ENCODE results near the gene IRF7.

Gene IRF7

DNA sequence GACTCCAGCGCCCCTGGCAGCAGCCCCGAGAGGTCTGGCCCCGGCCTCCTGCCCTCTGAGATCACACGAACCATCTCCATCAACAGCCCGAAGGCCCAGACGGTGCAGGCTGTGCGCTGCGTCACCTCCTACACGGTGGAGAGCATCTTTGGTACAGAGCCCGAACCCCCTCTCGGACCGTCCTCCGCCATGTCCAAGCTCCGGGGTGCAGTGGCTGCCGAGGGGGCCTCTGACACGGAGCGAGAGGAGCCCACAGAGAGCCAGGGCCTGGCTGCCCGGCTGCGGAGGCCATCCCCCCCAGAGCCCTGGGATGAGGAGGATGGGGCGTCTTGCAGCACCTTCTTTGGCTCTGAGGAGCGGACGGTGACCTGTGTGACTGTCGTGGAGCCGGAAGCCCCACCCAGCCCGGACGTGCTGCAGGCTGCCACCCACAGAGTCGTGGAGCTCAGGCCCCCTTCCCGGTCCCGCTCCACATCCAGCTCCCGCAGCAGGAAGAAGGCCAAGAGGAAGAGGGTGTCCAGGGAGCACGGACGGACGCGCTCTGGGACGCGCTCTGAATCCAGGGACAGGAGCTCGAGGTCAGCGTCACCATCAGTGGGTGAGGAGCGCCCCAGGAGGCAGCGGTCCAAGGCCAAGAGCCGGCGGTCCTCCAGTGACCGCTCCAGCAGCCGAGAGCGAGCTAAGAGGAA lies 7.6 kb downstream of the IRF7 start:
- no peak for DNase-seq

DNA sequence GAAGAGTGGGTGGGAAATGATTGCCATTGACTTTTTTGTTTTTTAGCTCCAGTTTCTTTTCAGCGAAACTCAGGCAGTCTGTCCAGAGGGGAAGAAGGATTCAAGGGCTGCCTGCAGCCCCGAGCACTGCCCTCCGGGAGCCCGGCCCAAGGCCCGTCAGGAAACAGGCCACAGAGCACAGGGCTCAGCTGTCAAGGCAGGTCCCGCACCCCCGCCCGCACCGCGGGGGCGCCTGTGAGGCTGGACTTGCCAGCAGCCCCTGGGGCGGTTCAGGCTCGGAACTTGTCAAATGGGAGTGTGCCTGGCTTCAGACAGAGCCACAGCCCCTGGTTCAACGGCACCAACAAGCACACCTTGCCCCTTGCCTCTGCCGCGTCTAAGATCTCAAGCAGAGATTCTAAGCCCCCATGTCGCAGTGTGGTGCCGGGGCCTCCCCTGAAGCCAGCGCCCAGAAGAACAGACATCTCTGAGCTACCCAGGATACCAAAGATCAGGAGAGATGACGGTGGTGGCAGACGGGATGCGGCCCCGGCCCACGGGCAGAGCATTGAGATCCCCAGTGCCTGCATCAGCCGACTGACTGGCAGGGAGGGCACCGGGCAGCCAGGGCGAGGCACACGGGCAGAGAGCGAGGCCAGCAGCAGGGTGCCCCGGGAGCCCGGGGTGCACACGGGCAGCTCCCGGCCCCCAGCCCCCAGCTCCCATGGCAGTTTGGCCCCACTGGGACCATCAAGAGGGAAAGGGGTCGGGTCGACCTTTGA lies 8.6 kb downstream of the IRF7 start:
- no peak for DNase-seq

DNA sequence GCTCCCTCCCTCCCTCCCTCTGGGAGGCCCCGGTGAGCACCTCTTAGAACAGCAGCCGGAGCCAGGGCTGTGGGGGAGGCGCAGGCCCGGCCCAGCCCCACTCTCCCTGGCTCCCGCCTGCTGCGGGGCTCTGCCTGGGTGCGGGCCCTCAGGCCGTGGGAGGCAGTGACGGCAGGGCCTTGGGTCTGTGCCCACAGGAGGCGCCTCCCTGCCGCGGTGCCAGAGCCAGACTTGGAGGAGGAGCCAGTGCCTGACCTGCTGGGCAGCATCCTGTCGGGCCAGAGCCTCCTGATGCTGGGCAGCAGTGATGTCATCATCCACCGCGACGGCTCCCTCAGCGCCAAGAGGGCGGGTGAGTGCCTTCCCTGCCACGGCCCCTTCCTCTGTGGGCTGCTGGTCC lies 9.5 kb downstream of the IRF7 start:
- no peak for DNase-seq

DNA sequence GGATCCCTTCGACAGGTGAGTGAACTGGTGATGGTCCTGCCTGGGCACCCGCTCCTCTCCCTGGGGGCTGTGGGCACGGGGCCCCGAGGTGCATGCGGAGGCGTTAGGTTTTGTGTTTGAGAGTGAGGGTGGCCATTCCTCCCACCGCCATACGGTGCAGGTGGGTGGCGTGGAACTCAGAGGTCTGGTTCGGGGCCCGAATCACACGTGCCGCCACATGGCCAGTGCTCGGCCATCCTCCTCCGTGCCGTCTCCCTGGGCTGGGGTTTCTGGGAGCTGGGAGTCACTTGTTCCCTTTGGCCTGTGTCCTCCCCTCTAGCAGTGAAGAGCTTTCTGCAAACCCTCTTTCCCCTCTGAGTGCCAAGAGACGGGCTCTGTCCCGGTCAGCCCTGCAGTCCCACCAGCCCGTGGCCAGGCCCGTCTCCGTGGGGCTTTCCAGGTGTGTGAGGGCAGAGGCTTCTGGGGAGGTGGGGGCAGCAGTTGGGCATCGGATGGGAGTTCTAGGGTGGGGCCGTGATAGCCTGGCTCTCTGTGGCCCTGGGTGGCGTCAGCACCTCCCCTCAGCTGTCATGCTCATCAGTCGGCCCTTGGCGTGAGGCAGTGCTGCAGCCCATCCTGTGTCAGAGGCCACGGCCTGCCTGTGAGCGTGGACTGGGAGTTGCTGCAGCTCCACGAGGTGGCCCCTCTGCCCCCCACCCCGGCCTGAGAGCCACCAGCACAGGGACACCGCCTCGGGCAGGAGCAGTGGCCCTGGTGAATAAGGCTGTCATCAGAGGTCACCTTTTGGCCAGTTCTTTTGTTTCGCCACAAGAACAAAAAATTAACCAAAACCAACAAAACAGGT lies 10.2 kb downstream of the IRF7 start:
- no peak for DNase-seq

DNA sequence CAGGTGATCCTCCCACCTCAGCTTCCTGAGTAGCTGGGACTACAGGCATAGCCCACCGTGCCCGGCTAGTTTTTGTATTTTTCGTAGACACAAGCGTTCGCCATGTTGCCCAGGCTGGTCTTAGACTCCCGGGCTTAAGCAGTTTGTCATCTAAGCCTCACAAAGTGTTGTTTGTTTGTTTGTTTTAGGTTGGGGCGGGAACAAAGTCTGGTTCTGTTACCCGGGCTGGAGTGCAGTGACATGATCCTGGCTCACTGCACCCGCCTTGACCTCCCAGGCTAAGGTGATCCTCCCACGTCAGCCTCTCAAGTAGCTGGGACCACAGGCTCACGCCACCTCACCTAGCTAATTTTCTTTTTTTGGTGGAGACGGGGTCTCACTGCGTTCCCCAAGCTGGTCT lies 12.6 kb downstream of the IRF7 start:
- no peak for DNase-seq

DNA sequence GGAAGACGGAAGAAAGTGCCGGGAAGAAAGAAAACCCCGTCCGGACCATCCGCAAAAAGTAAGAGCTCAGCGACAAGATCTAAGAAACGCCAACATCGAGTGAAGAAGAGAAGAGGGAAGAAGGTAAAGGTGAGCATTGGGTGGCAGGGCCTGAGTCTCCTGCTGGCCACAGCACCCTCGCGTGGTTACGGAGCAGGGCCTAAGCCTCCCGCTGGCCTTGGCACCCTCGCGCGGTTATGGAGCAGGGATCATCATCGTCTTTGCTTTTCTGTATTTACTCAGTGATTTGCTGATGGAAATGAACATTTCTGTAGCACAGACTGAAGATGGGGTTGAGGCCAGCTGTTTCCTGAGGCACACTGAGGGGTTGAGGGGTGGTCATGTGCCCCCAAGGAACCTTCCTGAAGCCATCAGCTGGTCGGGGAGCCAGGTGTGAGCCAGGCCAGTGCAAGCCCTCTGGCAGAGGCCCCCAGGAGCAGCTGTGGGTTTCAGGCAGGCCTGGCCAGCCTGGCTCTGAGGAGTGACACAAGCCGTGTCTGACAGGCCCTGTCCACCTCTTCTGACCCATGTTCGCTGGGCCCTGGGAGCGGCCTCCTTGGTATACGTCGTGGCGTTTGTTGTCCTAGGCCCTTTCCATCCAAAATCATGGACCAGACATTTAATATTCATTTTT lies 14.0 kb downstream of the IRF7 start:
- DNase-seq = no peak

DNA sequence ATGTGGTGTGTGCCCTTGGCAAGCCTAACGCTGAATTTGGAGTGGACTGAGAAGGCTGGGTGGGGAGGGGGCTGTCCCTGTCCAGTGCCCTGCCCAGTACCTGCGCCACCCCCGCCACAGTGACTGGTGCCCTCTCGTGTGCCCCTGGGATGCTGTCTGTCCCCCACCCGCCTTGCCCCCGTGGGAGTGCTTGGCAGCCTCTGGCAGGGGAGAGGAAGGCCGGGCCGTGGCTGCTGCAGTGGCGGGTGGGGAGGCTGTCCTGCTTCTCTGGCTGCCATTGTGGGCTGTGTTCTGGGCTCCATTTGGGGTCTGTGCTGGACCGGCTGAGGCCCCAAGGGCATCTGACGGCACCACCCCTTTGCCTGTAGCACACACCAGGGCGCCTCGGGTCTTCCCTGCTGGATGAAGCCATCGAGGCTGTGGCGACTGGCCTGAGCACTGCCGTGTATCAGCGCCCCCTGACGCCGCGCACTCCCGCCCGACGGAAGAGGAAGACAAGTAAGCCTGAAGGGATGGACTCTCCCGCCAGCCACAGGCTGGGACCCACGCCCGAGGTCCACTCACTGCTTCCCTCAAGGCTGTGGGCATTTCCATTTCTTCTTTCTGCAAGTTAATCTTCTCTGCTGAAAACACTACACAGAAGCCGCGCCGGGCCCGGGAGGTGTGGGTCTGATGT lies 17.6 kb downstream of the IRF7 start:
- no peak for DNase-seq

DNA sequence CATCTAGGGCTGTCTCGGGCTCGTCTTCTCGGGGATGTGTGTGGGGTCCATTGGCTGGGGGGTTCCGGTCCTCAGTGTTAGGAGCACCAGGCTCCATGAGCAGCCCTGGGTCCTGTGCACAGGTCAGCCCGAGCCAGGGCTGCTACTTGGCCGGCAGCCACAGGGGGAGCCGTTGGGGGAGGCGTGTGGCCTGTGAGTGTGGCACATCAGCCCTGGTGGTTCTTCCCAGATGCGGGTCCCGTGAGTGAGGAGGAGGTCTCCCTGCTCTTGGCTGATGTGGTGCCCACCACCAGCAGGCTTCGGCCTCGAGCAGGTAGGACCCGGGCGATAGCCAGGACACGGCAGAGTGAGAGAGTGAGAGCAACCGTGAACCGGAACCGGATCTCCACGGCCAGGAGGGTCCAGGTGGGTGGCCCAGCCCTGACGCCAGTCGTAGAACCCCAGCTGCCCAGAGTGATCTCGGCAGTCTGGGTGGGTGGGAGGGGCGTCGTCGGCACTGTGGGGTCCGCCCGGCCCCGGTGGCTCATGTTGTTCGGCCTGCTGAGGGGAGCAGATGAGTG lies 18.5 kb downstream of the IRF7 start:
- DNase-seq = no peak

DNA sequence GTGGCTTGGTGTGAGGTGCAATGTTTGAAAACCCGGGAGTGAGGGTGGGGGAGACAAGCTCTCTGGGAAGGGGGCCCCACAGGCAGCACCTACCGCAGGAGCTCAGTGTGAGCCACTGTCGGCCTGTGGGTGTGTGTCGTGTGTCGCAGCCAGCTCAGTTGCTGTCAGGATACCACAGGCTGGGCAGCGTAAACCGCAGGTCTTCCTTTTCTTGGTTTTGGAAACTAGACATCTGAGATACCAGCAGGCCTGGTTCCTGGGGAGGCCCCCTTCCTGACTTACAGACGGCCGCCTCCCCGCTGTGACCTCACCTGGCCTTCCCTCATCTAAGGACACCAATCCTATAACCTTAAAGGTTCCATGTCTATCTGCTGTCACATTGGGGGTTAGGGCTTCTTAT lies 19.4 kb downstream of the IRF7 start:
- no peak for DNase-seq

DNA sequence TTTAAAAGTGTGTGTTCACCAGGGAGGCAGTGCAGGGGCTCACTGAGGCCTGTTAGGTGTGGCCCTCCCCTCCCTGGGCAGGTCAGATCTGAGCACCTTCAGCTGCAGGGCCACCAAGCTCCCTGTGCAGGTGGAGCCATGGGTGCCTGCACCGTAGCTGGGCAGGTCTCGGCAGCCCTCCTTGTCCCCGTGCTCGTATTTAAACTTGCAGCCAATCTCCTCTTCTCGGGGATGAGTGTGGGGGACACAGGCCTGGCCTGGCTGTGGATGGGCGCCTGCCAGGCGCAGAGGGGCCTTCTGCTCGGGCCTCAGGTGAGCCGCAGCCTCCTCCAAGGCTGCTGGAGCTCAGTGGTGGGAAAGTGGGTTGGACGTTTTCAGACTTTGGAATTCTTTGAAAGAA lies 20.4 kb downstream of the IRF7 start:
- DNase-seq = no peak

DNA sequence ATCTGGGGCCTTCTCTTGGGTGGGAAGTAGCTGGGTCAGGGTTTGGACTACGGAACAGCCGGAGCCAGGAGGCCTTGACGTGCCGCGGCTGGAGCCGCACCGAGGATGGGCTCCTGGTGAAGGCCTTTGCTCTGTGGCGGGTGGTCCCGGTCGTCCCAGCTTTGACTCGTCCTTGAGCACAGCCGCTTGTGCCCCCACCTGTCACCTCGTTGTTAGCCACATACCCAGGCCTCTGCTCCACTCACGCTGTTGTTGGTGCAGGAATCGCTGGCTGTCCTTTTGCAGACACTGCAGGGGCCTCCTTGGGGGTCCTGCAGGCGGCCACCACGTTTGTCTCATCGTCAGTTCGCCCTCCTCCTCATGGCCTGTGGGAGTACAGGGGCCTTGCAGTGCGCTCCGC lies 22.4 kb downstream of the IRF7 start:
- DNase-seq = no peak

DNA sequence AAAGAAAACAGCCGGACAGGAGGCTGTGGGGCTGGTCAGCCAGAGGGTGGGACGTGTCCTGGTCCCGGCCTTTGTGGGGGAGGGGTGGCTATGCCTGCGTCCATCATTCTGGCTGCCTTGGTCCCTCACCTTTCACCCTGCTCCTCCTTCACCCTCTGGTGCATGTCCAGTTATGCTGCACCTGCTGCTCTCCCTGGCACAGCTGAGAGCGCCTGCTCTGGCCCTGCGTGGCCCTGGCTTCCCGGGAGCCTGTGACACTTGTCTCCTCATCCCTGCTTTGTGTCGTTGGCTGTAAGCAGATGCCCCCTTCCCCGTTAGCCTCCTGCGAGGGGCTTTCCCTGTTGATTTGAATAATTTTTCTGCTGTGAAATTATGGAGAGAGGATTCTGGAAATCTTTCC lies 22.8 kb downstream of the IRF7 start:
- DNase-seq = no peak

DNA sequence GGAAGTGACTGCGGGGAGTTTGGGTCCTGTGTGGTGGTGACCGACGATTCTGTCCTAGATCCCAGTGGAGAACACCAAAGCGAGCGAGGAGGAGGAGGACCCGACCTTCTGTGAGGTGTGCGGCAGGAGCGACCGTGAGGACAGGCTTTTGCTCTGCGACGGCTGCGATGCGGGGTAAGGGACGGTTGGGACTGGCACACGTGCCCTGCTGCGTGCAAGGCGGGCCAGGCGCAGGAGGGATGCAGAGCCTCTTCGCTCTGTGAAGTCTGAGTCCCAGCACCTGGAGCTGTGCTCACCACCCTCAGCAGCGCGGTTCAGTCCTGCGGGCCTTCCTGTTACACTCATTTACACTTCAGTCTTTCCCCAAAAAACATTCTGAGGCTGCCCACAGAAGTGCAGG lies 23.2 kb downstream of the IRF7 start:
- no peak for DNase-seq

DNA sequence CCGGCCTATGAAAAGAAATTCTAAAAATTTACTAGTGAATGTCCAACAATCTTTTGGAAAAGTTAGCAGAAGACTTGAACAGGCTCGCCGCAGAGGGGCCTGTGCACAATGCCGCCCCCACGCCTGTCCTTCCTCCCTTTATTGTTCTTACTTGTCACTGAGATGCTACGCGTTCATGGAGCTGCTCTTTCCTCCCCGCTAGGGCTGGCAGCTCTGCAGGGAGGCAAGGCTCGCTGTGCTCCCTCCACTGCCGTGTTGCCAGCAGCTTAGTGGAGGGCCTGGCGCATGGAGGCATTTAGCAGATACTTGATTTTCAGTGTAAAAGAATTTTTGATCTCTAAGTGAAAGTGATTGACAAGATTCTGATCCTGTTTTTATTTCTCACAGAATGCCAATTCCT lies 24.8 kb downstream of the IRF7 start:
- no peak for DNase-seq

DNA sequence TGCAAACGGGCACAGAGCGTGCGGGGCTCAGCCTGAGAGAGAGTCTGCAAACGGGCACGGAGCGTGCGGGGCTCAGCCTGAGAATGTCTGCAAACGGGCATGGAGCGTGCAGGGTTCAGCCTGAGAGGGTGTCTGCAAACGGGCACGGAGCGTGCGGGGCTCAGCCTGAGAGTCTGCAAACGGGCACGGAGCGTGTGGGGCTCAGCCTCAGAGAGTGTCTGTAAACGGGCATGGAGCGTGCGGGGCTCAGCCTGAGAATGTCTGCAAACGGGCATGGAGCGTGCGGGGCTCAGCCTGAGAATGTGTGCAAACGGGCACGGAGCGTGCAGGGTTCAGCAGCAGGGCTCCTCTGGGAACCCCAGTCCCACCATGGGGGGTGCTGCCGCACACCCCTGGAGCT lies 26.0 kb downstream of the IRF7 start:
- DNase-seq = no peak

DNA sequence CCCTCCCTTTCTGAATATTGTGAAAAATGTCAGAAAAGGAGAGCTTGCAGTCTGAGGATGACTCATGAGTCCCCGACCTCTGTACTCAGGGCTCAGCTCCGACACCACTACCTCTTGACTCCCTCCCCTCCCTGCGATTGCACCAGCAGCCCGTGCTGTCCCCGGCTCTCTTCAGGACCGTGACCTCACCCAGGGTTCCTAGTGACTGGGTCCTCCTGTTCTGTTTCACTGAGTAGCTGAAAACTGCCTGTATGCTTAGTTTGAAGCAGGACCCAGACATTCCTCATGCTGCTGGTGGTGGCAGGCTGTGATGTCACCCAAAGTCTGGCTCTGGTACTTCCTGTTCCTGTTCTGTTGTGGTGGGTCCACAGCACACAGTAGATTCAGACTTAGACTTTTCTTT lies 27.8 kb downstream of the IRF7 start:
- peak; percentile 77 for DNase-seq

DNA sequence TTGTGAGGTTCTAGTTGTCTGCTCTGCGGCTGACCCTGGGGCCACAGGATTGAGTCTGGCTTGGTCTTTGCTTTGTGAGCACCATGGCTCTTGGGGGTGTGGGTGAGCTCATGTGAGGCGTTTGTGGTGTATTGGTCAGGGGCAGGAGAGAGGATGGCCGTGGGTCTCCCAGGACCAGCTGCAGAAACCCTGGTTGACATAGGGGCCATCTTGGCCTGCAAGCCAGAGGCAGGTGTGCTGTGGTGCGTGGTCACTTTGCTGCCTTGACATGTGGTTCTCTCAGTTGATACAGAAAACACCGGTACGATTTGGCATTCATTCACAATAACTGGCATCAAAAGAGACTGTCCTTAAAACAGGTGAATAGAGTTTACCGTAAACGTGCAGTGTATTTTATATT lies 28.2 kb downstream of the IRF7 start:
- no peak for DNase-seq

DNA sequence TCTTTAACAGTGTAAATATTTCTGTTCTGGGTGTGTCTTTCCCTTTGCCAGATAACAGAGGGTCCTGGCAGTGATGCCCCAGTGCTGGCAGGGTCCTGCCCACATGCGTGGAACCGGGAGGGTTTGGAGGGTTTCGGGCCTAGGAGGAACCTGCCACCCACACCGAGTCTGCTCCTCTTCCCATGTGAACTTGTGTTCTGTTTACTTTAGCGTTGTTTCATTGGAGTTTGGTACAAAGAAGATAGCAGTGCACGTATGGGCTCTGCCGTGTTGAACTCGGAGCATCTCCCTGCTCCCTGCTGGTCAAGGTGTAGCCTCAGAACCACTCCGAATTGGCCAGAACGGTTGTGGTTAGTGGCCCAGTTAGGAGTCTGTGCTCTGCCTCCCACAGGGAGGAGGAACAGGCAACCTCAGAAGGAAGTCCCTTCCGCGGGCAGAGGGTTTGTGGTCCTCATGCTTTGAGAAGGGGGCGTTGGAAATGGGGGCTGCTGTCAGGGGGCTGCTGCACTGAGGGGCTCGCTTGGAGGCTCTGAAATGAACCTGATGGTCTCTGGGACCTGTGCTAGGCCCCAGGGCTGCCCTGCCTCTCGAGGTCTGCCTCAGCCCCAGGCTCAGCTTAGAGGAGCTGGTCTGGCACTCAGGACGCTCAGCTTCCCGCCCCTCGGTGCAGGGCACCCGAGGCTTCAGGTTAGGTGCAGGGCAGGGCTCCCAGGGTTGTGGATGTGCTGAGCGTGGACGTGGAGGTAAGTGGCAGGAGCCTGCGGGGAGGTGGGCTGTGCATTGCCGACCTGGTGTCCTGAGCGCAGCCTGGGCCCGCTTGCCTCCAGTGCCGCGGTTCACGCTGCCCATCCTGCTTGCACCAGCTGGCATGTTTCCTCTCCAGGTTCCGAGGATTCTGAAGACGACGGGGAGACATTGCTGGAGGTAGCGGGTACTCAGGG lies 29.1 kb downstream of the IRF7 start:
- DNase-seq = no peak

DNA sequence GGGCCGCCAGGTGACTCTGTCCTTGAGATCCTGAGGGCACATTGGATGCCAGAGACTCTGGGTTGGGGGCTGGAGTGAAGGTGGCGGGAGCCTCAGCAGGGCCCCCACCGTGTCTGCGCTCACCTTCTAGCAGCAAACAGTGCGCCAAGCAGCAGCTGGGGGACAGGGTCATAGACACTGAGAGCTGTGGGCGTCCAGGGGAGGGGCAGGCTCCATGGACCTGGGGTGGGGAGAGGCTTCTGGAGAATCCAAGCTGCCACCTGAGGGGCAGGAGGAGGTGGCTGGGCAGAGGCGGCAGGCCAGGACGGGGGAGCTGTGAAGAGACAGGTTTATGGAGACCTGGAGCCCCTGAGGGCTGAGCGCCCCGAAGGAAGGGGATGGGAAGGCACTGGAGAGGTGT lies 31.5 kb downstream of the IRF7 start:
- no peak for DNase-seq

DNA sequence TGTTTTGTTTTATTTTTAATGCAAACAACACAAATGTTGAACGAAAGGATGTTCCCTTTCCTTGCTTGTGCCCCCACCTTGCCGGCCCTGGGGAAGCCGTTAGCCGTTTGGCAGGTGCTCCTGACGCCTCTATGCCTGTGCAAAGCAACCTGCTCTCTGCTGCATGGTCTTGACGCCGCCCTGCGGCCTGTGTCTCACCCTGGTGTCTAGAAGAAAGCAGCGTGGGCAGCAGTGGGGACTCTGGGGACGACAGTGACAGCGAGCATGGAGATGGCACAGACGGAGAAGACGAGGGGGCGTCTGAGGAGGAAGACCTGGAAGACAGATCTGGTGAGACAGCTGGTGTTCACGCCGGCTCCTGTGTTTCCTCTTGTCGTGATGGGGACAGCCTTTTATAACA lies 34.0 kb downstream of the IRF7 start:
- no peak for DNase-seq

DNA sequence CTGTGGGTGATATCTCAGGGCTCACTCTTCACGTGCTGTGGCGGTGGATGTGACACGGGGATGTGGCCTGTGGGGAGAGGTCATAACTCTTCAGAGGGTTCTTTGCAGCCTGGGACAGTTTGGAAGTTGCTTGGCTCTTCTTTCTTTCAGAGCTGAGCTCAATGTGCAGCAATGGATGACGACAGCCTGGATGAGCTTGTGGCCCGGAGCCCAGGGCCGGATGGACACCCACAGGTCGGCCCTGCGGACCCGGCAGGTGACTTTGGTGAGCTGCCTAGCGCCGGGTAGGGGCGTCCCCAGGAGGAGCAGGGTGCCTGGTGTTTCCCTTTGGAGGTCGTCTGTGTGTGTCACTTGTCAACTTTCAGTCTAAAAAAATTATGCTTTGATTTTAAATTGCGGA lies 34.4 kb downstream of the IRF7 start:
- DNase-seq = no peak

Data from HCEC 1CT (cell line).